Epidermal melanocyte (primary cell): ENCODE data around the gene KPNA6.

Experiments
- DNase-seq: peaks from one replicate; pipeline ENCODE4 v3.0.0; 2011; ENCODE audit warnings: low spot score; ENCODE audit not compliant: insufficient read length

KPNA6 gene

GRCh38 chr1:32215629-32216480 lies 108.0 kb downstream of the KPNA6 start:
- DNase-seq = peak; percentile 53

- DNase-seq = no peak
Measured at GRCh38 chr1:32216566-32216965, 108.7 kb downstream of the KPNA6 start.

- peak; percentile 51 for DNase-seq
Measured at GRCh38 chr1:32219022-32219421, 111.2 kb downstream of the KPNA6 start.

- no peak for DNase-seq
Measured at GRCh38 chr1:32220746-32221580, 113.1 kb downstream of the KPNA6 start.

- DNase-seq = no peak
Measured at GRCh38 chr1:32221581-32221979, 113.7 kb downstream of the KPNA6 start.

- peak; percentile 90 for DNase-seq
Measured at GRCh38 chr1:32221980-32222755, 114.3 kb downstream of the KPNA6 start, which contains the start of the genes EIF3I and TMEM234. EIF3I (plus strand) TSS chr1:32222407; CDS start chr1:32222442, 35 bp downstream. TMEM234 (minus strand) TSS chr1:32222353; CDS start chr1:32222322, 31 bp downstream.

- DNase-seq = no peak
Measured at GRCh38 chr1:32223683-32224082, 115.8 kb downstream of the KPNA6 start.

GRCh38 chr1:32224285-32224684 lies 116.4 kb downstream of the KPNA6 start:
- no peak for DNase-seq
